ENCODE data around the gene PSMB2.

Gene PSMB2

GRCh38 chr1:35683012-35683411 lies 41.7 kb upstream of the PSMB2 start:
- no peak for TF ChIP-seq ZNF565 (CRISPR knock-in tag; conservative IDR thresholded peaks at IDR 0.05; ENCODE audit: low read depth)
- no peak for TF ChIP-seq OSR1 (CRISPR knock-in tag; IDR thresholded peaks at IDR 0.05)
- no peak for ATAC-seq

DNA sequence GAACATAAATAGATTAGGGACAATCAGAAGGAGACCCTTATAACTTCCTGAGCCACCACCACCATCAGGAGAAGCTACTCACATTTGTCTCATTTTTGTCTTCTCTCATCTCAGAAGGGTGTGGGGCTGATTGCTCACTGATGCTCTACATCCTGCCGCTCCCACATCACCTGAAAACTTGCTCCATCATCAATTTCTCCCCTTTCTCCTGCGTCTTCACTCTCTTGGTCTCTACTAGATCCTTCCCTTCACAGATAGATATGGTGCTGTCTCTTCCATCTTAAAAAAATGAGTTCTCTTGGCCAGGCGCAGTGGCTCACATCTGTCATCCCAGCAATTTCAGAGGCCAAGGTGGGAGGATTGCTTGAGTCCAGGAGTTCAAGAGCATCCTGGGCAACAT lies 38.9 kb upstream of the PSMB2 start:
- no peak for ATAC-seq
- TF ChIP-seq, protein P1, sequence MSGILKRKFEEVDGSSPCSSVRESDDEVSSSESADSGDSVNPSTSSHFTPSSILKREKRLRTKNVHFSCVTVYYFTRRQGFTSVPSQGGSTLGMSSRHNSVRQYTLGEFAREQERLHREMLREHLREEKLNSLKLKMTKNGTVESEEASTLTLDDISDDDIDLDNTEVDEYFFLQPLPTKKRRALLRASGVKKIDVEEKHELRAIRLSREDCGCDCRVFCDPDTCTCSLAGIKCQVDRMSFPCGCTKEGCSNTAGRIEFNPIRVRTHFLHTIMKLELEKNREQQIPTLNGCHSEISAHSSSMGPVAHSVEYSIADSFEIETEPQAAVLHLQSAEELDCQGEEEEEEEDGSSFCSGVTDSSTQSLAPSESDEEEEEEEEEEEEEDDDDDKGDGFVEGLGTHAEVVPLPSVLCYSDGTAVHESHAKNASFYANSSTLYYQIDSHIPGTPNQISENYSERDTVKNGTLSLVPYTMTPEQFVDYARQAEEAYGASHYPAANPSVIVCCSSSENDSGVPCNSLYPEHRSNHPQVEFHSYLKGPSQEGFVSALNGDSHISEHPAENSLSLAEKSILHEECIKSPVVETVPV (CRISPR knock-in tag; IDR thresholded peaks at IDR 0.05), result no peak
- TF ChIP-seq ZC3H10 (CRISPR knock-in tag; IDR thresholded peaks at IDR 0.05) (no peak), ZNF70 (CRISPR knock-in tag; IDR thresholded peaks at IDR 0.05) (no peak), RARB (CRISPR knock-in tag; IDR thresholded peaks at IDR 0.05) (no peak), BACH2 (CRISPR knock-in tag; IDR thresholded peaks at IDR 0.05; ENCODE audit: borderline replicate concordance) (no peak)

DNA sequence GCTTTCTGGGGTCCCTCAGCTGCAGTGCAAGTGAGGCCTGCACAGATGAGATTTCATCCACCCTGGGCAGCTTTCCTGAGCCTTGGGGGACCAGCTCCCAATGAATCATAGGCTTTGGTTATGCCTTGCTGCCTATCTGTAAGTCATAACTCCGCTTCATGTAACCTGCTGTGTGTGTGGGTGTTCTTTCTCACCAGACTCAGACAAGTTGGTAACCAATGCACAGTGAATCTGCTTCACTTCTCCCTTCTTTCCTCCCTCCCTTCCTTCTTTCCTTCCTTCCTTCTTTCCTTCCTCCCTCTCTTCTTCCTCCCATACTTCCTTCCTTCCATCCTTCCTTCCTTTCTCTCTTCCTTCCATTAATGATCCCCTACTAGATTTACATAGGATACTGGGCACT lies 34.4 kb upstream of the PSMB2 start:
- no peak for ATAC-seq
- no peak for TF ChIP-seq TCF4 (CRISPR knock-in tag; IDR thresholded peaks at IDR 0.05; ENCODE audit: borderline replicate concordance)
- TF ChIP-seq TOX (CRISPR knock-in tag; IDR thresholded peaks at IDR 0.05; ENCODE audit: borderline replicate concordance), result no peak
- no peak for TF ChIP-seq ESRRG (CRISPR knock-in tag; IDR thresholded peaks at IDR 0.05)
- TF ChIP-seq ARNTL (CRISPR knock-in tag; IDR thresholded peaks at IDR 0.05; ENCODE audit: borderline replicate concordance, low read depth), result no peak
- no peak for TF ChIP-seq ZNF565 (CRISPR knock-in tag; conservative IDR thresholded peaks at IDR 0.05; ENCODE audit: low read depth)
- no peak for TF ChIP-seq ZFP30 (CRISPR knock-in tag; IDR thresholded peaks at IDR 0.05)
- TF ChIP-seq, protein P2, sequence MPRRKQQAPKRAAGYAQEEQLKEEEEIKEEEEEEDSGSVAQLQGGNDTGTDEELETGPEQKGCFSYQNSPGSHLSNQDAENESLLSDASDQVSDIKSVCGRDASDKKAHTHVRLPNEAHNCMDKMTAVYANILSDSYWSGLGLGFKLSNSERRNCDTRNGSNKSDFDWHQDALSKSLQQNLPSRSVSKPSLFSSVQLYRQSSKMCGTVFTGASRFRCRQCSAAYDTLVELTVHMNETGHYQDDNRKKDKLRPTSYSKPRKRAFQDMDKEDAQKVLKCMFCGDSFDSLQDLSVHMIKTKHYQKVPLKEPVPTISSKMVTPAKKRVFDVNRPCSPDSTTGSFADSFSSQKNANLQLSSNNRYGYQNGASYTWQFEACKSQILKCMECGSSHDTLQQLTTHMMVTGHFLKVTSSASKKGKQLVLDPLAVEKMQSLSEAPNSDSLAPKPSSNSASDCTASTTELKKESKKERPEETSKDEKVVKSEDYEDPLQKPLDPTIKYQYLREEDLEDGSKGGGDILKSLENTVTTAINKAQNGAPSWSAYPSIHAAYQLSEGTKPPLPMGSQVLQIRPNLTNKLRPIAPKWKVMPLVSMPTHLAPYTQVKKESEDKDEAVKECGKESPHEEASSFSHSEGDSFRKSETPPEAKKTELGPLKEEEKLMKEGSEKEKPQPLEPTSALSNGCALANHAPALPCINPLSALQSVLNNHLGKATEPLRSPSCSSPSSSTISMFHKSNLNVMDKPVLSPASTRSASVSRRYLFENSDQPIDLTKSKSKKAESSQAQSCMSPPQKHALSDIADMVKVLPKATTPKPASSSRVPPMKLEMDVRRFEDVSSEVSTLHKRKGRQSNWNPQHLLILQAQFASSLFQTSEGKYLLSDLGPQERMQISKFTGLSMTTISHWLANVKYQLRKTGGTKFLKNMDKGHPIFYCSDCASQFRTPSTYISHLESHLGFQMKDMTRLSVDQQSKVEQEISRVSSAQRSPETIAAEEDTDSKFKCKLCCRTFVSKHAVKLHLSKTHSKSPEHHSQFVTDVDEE (CRISPR knock-in tag; IDR thresholded peaks at IDR 0.05), result no peak
- no peak for TF ChIP-seq OSR1 (CRISPR knock-in tag; IDR thresholded peaks at IDR 0.05)
- no peak for TF ChIP-seq GLIS3 (CRISPR knock-in tag; IDR thresholded peaks at IDR 0.05)
- TF ChIP-seq ISL1 (CRISPR knock-in tag; IDR thresholded peaks at IDR 0.05), result no peak
- TF ChIP-seq PATZ1 (CRISPR knock-in tag; IDR thresholded peaks at IDR 0.05; ENCODE audit: borderline replicate concordance), result no peak
- no peak for TF ChIP-seq ZNF8 (CRISPR knock-in tag; IDR thresholded peaks at IDR 0.05)
- no peak for TF ChIP-seq SNAI2 (CRISPR knock-in tag; IDR thresholded peaks at IDR 0.05)

- no peak for TF ChIP-seq ZC3H10 (CRISPR knock-in tag; IDR thresholded peaks at IDR 0.05)
- TF ChIP-seq RARB (CRISPR knock-in tag; IDR thresholded peaks at IDR 0.05), result no peak
- TF ChIP-seq ZNF8 (CRISPR knock-in tag; IDR thresholded peaks at IDR 0.05), result no peak
- no peak for TF ChIP-seq OSR1 (CRISPR knock-in tag; IDR thresholded peaks at IDR 0.05)
- TF ChIP-seq SNAI2 (CRISPR knock-in tag; IDR thresholded peaks at IDR 0.05), result no peak
- TF ChIP-seq POU6F1 (CRISPR knock-in tag; IDR thresholded peaks at IDR 0.05; ENCODE audit: borderline replicate concordance, low read depth), result no peak
- no peak for TF ChIP-seq PATZ1 (CRISPR knock-in tag; IDR thresholded peaks at IDR 0.05; ENCODE audit: borderline replicate concordance)
- TF ChIP-seq TOX (CRISPR knock-in tag; IDR thresholded peaks at IDR 0.05; ENCODE audit: borderline replicate concordance), result no peak
- TF ChIP-seq BACH2 (CRISPR knock-in tag; IDR thresholded peaks at IDR 0.05; ENCODE audit: borderline replicate concordance), result no peak
- TF ChIP-seq ARNTL (CRISPR knock-in tag; IDR thresholded peaks at IDR 0.05; ENCODE audit: borderline replicate concordance, low read depth), result no peak
- TF ChIP-seq ZFP3 (CRISPR knock-in tag; IDR thresholded peaks at IDR 0.05), result no peak
- no peak for ATAC-seq
Observed at GRCh38 chr1:35674111-35674510, 32.8 kb upstream of the PSMB2 start.

Measured in SK-N-SH treated with all-trans-retinoic acid at 6 μM for 48 hours (cell line).